Fibroblast of lung (primary cell): ENCODE measurements around the gene POP4. TPM values are rescaled to one million over a fixed set of nuclear protein-coding genes. Genes with fewer than 3 reads are reported as not detected.

Source experiments
- DNase-seq, 2 donors: peaks; one replicate each; pipeline versions ENCODE4 v3.0.0 to v3.0.0-alpha.2; 2010; ENCODE audit warnings: low read depth in 2 of 2
- H2AFZ ChIP-seq: 2 replicates; pipeline ENCODE4 v1.5.1; 2012; ENCODE audit warnings: low read length, control low read depth, inconsistent platforms
- H3K27ac ChIP-seq: 2 replicates; pipeline ENCODE4 v1.5.1; 2011; ENCODE audit warnings: low read length, control low read depth; ENCODE audit not compliant: insufficient read depth
- H3K27me3 ChIP-seq: 2 replicates; pipeline ENCODE4 v1.5.1; 2011; ENCODE audit warnings: mild to moderate bottlenecking, low read length; ENCODE audit not compliant: control insufficient read depth, insufficient read depth
- H3K36me3 ChIP-seq: 2 replicates; pipeline ENCODE4 v1.5.1; 2011; ENCODE audit warnings: low read length; ENCODE audit not compliant: control insufficient read depth, insufficient read depth
- H3K4me1 ChIP-seq: 2 replicates; pipeline ENCODE4 v1.5.1; 2011; ENCODE audit warnings: low read length; ENCODE audit not compliant: control insufficient read depth, insufficient read depth; ENCODE audit errors: extremely low read depth
- H3K4me2 ChIP-seq: 2 replicates; pipeline ENCODE4 v1.5.1; 2011; ENCODE audit warnings: low read length, control low read depth; ENCODE audit not compliant: insufficient read depth; ENCODE audit errors: extremely low read depth
- H3K4me3 ChIP-seq, 4 experiments: fragments of 200-600 bp in 1 of 4; sonication (generic) in 1 of 4; replicated peaks in 1 of 4; 2 replicates each; pipeline ENCODE4 v1.5.1; 2011 to 2016; ENCODE audit warnings: low read length in 4 of 4, low read depth in 3 of 4, mild to moderate bottlenecking in 3 of 4, control low read depth in 2 of 4, inconsistent platforms in 1 of 4, mixed read lengths in 1 of 4; ENCODE audit not compliant: insufficient read depth in 1 of 4; ENCODE audit errors: control extremely low read depth in 1 of 4
- H3K79me2 ChIP-seq: 2 replicates; pipeline ENCODE4 v1.5.1; 2012; ENCODE audit warnings: mild to moderate bottlenecking, low read length, inconsistent platforms; ENCODE audit not compliant: control insufficient read depth, insufficient read depth
- H3K9ac ChIP-seq: 2 replicates; pipeline ENCODE4 v1.5.1; 2011; ENCODE audit warnings: mild to moderate bottlenecking, low read length, control low read depth; ENCODE audit not compliant: insufficient read depth
- H3K9me3 ChIP-seq: 2 replicates; pipeline ENCODE4 v1.5.1; 2012; ENCODE audit warnings: low read depth, low read length; ENCODE audit not compliant: control insufficient read depth, insufficient read depth
- H4K20me1 ChIP-seq: 2 replicates; pipeline ENCODE4 v1.5.1; 2011; ENCODE audit warnings: low read length; ENCODE audit not compliant: control insufficient read depth, insufficient read depth; ENCODE audit errors: extremely low read depth
- CTCF ChIP-seq, 2 donors: IDR thresholded peaks in 1 of 2; conservative IDR thresholded peaks in 1 of 2; 1 replicate in 1 of 2; 2 replicates in 1 of 2; pipeline ENCODE4 v1.5.1; 2011 to 2012; ENCODE audit warnings: low read length in 2 of 2, control low read depth in 1 of 2, inconsistent platforms in 1 of 2, low read depth in 1 of 2, mild to moderate bottlenecking in 1 of 2
- EZH2 ChIP-seq: IDR thresholded peaks from 2 replicates; pipeline ENCODE4 v1.5.1; 2012; ENCODE audit warnings: low read length, control low read depth, mild to moderate bottlenecking; ENCODE audit errors: missing control alignments
- polyA plus RNA-seq, 2 donors: library from polyadenylated mRNA; depleted of rRNA in 1 of 2; stranded (reverse) in 1 of 2; unstranded in 1 of 2; fragments of >200 nt; gene quantifications; 2 replicates each; pipeline ENCODE4 v1.2.1, GENCODE V29; 2011 to 2012; ENCODE audit warnings: missing spikeins in 1 of 2
- total RNA-seq: library from RNA; depleted of rRNA; stranded (reverse); fragments of >200 nt; gene quantifications from 2 replicates; pipeline ENCODE4 v1.2.1, GENCODE V29; 2014

The POP4 gene
- total and polyA plus RNA-seq, 2 donors (not counting 1 experiment from before 2014, with no cell fraction given): 77.1 to 102 TPM

GRCh38 chr19:29574510-29574909 is 31.6 kb upstream of the POP4 start:
- Histone ChIP-seq H3K36me3 (no peaks in the 10 kb centered on the region), H3K4me2 (no peak overlapping the region), H3K27me3 (no peaks in the 10 kb centered on the region), H3K27ac (no peak overlapping the region), H3K9ac (no peak overlapping the region), H3K9me3 (no peaks in the 10 kb centered on the region), H3K79me2 (no peaks in the 10 kb centered on the region), H2AFZ (no peak overlapping the region), H3K4me1 (no peaks in the 10 kb centered on the region), H3K4me3 (no peak overlapping the region), H4K20me1 (no peaks in the 10 kb centered on the region)
- DNase-seq: no peak
- no peak for TF ChIP-seq CTCF (conservative IDR thresholded peaks at IDR 0.05 in 1 of 2, IDR thresholded peaks at IDR 0.05 in 1 of 2; ENCODE audit: low read depth in 1 of 2, low read length in 2 of 2)
- no peak for TF ChIP-seq EZH2

- Histone ChIP-seq H3K27me3 (no peaks in the 10 kb centered on the region), H3K4me1 (no peaks in the 10 kb centered on the region), H3K9ac (no peak overlapping the region), H3K4me3 (no peak overlapping the region), H4K20me1 (no peaks in the 10 kb centered on the region), H3K79me2 (no peaks in the 10 kb centered on the region), H3K27ac (no peak overlapping the region), H3K36me3 (no peaks in the 10 kb centered on the region), H3K9me3 (no peaks in the 10 kb centered on the region), H2AFZ (no peak overlapping the region), H3K4me2 (no peak overlapping the region)
- TF ChIP-seq EZH2: no peak
- TF ChIP-seq CTCF (conservative IDR thresholded peaks at IDR 0.05 in 1 of 2, IDR thresholded peaks at IDR 0.05 in 1 of 2; ENCODE audit: low read depth in 1 of 2, low read length in 2 of 2): no peak
- peak in 1 of 2 donors; percentile 22 for DNase-seq
These were observed 30.0 kb upstream of the POP4 start for GRCh38 chr19:29576046-29576606.

DNA sequence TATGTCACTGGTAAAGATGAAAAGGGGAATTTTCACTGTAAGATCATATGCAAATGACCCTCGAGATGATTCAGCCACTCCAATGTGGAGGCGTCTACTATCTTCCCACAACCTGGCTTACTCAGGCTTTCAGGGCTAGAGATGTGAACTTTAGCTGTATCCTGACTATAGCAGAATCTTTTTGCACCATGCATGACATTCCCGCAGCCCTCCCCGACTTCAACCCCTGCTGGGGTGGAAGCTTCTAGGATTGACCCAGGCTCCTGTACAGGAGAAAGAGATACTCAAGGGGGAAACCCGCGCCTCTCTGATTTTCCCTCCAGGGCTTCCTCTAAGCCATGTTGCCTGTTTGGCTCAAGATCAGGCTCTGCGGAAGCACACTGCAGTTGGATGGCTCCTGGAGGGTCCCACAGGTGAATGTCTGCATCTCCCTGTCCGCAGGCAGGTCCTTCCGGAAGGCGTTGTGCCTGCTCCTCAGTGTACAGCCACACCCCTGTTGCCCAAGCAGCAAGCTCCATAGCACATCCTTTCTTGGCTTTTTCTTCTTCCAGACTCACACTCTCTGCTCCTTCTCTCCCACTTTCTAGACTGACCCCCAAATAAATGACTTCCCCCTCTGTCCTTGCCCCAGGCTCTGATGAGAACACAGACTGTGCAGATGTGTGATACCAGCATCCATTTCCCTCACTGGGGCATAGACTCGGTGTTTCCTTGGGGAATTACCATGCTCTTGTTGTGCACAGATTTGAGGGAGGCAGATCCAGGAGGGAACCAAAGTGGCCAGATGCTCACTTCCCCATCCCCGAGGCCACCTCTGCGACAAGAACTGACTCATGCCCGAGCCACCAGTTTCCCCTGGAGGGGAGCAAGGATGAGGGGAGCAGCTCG is 29.1 kb upstream of the POP4 start:
- peak in 1 of 2 donors; percentile 32 for DNase-seq
- no peak overlapping the region for H3K4me3 ChIP-seq
- no peaks in the 10 kb centered on the region for H3K36me3 ChIP-seq
- H3K9me3 ChIP-seq: no peaks in the 10 kb centered on the region
- no peak overlapping the region for H2AFZ ChIP-seq
- no peak for TF ChIP-seq CTCF (conservative IDR thresholded peaks at IDR 0.05 in 1 of 2, IDR thresholded peaks at IDR 0.05 in 1 of 2; ENCODE audit: low read depth in 1 of 2, low read length in 2 of 2)
- no peak for TF ChIP-seq EZH2
- no peaks in the 10 kb centered on the region for H3K27me3 ChIP-seq
- H3K4me1 ChIP-seq: no peaks in the 10 kb centered on the region
- H3K9ac ChIP-seq: no peak overlapping the region
- no peak overlapping the region for H3K4me2 ChIP-seq
- H3K79me2 ChIP-seq: no peaks in the 10 kb centered on the region
- H4K20me1 ChIP-seq: no peaks in the 10 kb centered on the region
- no peak overlapping the region for H3K27ac ChIP-seq
